Activated naive CD4-positive, alpha-beta T cell treated with Interleukin-2 at 50 U/mL for 16 hours (primary cell): ENCODE data around the gene CDK14.

Experiments
- DNase-seq: peaks from one replicate; pipeline ENCODE4 v3.0.0-alpha.2; 2020

The CDK14 gene

GRCh38 chr7:90817151-90817550, 221.0 kb downstream of the CDK14 start:
- DNase-seq, result no peak

- no peak for DNase-seq
Observed at GRCh38 chr7:90817846-90818245, 221.7 kb downstream of the CDK14 start.

- DNase-seq, result no peak
Observed at GRCh38 chr7:90818341-90818740, 222.2 kb downstream of the CDK14 start.

- DNase-seq, result no peak
Observed at GRCh38 chr7:90821961-90822620, 226.0 kb downstream of the CDK14 start.

GRCh38 chr7:90824386-90825307, 228.5 kb downstream of the CDK14 start:
- DNase-seq, result no peak

- DNase-seq, result no peak
Observed at GRCh38 chr7:90825779-90826178, 229.7 kb downstream of the CDK14 start.

- no peak for DNase-seq
Observed at GRCh38 chr7:90828601-90829000, 232.5 kb downstream of the CDK14 start.

- no peak for DNase-seq
Observed at GRCh38 chr7:90830308-90830707, 234.2 kb downstream of the CDK14 start.

- DNase-seq, result no peak
Observed at GRCh38 chr7:90832726-90833125, 236.6 kb downstream of the CDK14 start.

GRCh38 chr7:90833443-90833842, 237.3 kb downstream of the CDK14 start:
- DNase-seq, result no peak

- no peak for DNase-seq
Observed at GRCh38 chr7:90834771-90835170, 238.7 kb downstream of the CDK14 start.

GRCh38 chr7:90835861-90836260, 239.7 kb downstream of the CDK14 start:
- no peak for DNase-seq

- no peak for DNase-seq
Observed at GRCh38 chr7:90836937-90837336, 240.8 kb downstream of the CDK14 start.

GRCh38 chr7:90838799-90839198, 242.7 kb downstream of the CDK14 start:
- no peak for DNase-seq

GRCh38 chr7:90839316-90839715, 243.2 kb downstream of the CDK14 start:
- no peak for DNase-seq

- DNase-seq, result no peak
Observed at GRCh38 chr7:90839727-90840291, 243.7 kb downstream of the CDK14 start.

- no peak for DNase-seq
Observed at GRCh38 chr7:90841759-90842429, 245.8 kb downstream of the CDK14 start.

- DNase-seq, result no peak
Observed at GRCh38 chr7:90842430-90842788, 246.3 kb downstream of the CDK14 start.

GRCh38 chr7:90843472-90843871, 247.4 kb downstream of the CDK14 start:
- no peak for DNase-seq

GRCh38 chr7:90844421-90844820, 248.3 kb downstream of the CDK14 start:
- DNase-seq, result no peak

GRCh38 chr7:90846192-90846591, 250.1 kb downstream of the CDK14 start:
- DNase-seq, result no peak

GRCh38 chr7:90850066-90850465, 253.9 kb downstream of the CDK14 start:
- no peak for DNase-seq

GRCh38 chr7:90850471-90850870, 254.3 kb downstream of the CDK14 start:
- no peak for DNase-seq
